GM13976 (cell line): ENCODE measurements around the gene ZFP3.
"Not testable (repeated sequence)": the region's sequence is repeated elsewhere in the genome, so short reads cannot be mapped to it uniquely, and the experiment has no call there.

Experiments used
- DNase-seq: peaks from one replicate; pipeline ENCODE4 v3.0.0; 2012; ENCODE audit warnings: low spot score
- CTCF ChIP-seq: IDR thresholded peaks from 2 replicates; pipeline ENCODE4 v1.5.1; 2012; ENCODE audit warnings: borderline replicate concordance, mild to moderate bottlenecking; ENCODE audit not compliant: insufficient read depth; ENCODE audit errors: extremely low read depth, missing control alignments, control extremely low read depth
- in situ Hi-C: fragments of 300-500 bp; cut with MboI; formaldehyde crosslinking; loops from one replicate; pipeline ENCODE4 v1.12.0; 2022; ENCODE audit warnings: low sequenced_read_pairs, mixed read lengths, inconsistent platforms; ENCODE audit not compliant: unreplicated experiment

The ZFP3 gene

GRCh38 chr17:5118219-5118618 lies 40.0 kb downstream of the ZFP3 start:
- no peak for DNase-seq
- TF ChIP-seq CTCF: no peak
- in situ Hi-C loops: no loop called here

GRCh38 chr17:5120036-5120435 lies 41.8 kb downstream of the ZFP3 start:
- DNase-seq: no peak
- no peak for TF ChIP-seq CTCF
- in situ Hi-C loops: no loop called here

GRCh38 chr17:5120436-5121185 lies 42.3 kb downstream of the ZFP3 start:
- DNase-seq, in situ Hi-C loops: not testable (repeated sequence)

GRCh38 chr17:5121186-5121841 lies 43.0 kb downstream of the ZFP3 start:
- no peak for TF ChIP-seq CTCF
- DNase-seq: no peak
- in situ Hi-C loops: no loop called here

GRCh38 chr17:5122056-5122455 lies 43.8 kb downstream of the ZFP3 start:
- DNase-seq: not testable (repeated sequence)

GRCh38 chr17:5122586-5123342 lies 44.5 kb downstream of the ZFP3 start:
- no peak for TF ChIP-seq CTCF
- in situ Hi-C loops: no loop called here
- DNase-seq: no peak

More at GRCh38 chr17:5122056-5122455, 43.8 kb downstream of the ZFP3 start:
- in situ Hi-C loops: not testable (repeated sequence)

GRCh38 chr17:5123343-5124124 lies 45.3 kb downstream of the ZFP3 start:
- TF ChIP-seq CTCF: no peak
- in situ Hi-C loops: no loop called here
- no peak for DNase-seq

- in situ Hi-C loops, DNase-seq: not testable (repeated sequence)
Measured at GRCh38 chr17:5124125-5124760, 46.0 kb downstream of the ZFP3 start.

GRCh38 chr17:5124896-5125295 lies 46.6 kb downstream of the ZFP3 start:
- in situ Hi-C loops, DNase-seq: not testable (repeated sequence)
